Gastroesophageal sphincter (tissue), 4 donors: ENCODE measurements around the gene ANKRD34A. TPM values are rescaled to one million over a fixed set of nuclear protein-coding genes. Genes with fewer than 3 reads are reported as not detected.

Experiments
- ATAC-seq: fragments of 150-250 bp; one replicate; pipeline ENCODE4 v1.9.1; 2016; ENCODE audit warnings: mild to moderate bottlenecking, moderate library complexity
- H3K27ac ChIP-seq, 4 donors: fragments of 200-600 bp; sonication (generic) in 3 of 4; 1 replicate in 3 of 4; 2 replicates in 1 of 4; pipeline ENCODE4 v1.5.1; 2016 to 2019
- H3K27me3 ChIP-seq: fragments of 200-600 bp; sonication (generic); one replicate; pipeline ENCODE4 v1.5.1; 2019
- H3K36me3 ChIP-seq, 2 donors: fragments of 200-600 bp; sonication (generic); one replicate each; pipeline ENCODE4 v1.5.1; 2019; ENCODE audit warnings: control low read depth in 1 of 2
- H3K4me1 ChIP-seq, 3 donors: fragments of 200-600 bp; sonication (generic); 1 replicate in 2 of 3; 2 replicates in 1 of 3; pipeline ENCODE4 v1.5.1; 2016 to 2019; ENCODE audit warnings: control low read depth in 2 of 3
- H3K4me3 ChIP-seq, 2 donors: fragments of 200-600 bp; sonication (generic); one replicate each; pipeline ENCODE4 v1.5.1; 2019; ENCODE audit warnings: mild to moderate bottlenecking in 1 of 2, moderate library complexity in 1 of 2
- H3K9me3 ChIP-seq, 3 donors: fragments of 200-600 bp; sonication (generic); one replicate each; pipeline ENCODE4 v1.5.1; 2017 to 2019; ENCODE audit warnings: control low read depth in 2 of 3
- EP300 ChIP-seq: sonication (generic); formaldehyde crosslinking; IDR thresholded peaks from one replicate; pipeline ENCODE4 v1.6.1; 2017; ENCODE audit warnings: antibody characterized with exemption, mild to moderate bottlenecking
- POLR2A ChIP-seq, 2 donors: fragments of 450-650 bp; IDR thresholded peaks; one replicate each; pipeline ENCODE4 v1.6.1; 2017; ENCODE audit warnings: antibody characterized with exemption in 2 of 2, mild to moderate bottlenecking in 2 of 2, moderate library complexity in 1 of 2
- POLR2AphosphoS5 ChIP-seq: sonication (generic); formaldehyde crosslinking; IDR thresholded peaks from one replicate; pipeline ENCODE4 v1.6.1; 2017; ENCODE audit warnings: antibody characterized with exemption
- WGBS, 2 donors: methylation state at CpG; one replicate each; pipeline ENCODE4 v1.1.5; 2018; ENCODE audit warnings: low coverage in 1 of 2; 5-methylcytosine and 5-hydroxymethylcytosine counted together
- total RNA-seq, 4 donors: library from RNA; depleted of rRNA; stranded (reverse); fragments of >200 nt; gene quantifications; one replicate each; pipeline ENCODE4 v1.1.0, GENCODE V29; 2016
- TF ChIP-seq, protein P1 (sequence below), 4 experiments: fragments of 200-600 bp in 2 of 4; fragments of 450-650 bp in 2 of 4; sonication (generic) in 1 of 4; IDR thresholded peaks; one replicate each; pipeline ENCODE4 v1.5.1; 2017 to 2019; ENCODE audit warnings: antibody characterized with exemption in 4 of 4, mild to moderate bottlenecking in 2 of 4, moderate library complexity in 2 of 4

The ANKRD34A gene
- total RNA-seq, 4 donors from 2014 or later, result 0.62 to 1.9 (median 0.67) TPM; not detected in 1

DNA sequence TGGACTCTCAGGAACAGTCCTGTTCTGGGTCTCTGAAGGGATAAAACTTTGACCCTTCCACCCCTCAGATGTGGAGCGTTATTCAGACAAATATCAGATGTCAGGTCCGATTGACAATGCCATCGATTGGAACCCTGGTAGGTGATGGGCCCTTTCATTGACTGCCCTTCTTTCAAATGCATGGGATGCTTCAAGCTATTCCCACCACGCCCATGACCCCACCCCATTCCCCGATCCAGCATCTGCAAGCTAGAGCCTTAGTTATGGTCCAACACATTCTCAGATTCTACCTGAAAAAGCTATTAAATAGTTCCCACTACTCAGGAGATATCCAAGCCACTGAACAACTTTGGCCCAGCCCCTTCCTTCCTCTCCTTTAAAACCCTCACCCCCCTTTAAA, 12.6 kb upstream of the ANKRD34A start:
- Histone ChIP-seq H3K4me3 (no peak overlapping the region), H3K27me3 (no peaks in the 10 kb centered on the region), H3K9me3 (no peaks in the 10 kb centered on the region), H3K4me1 (peaks cover 29 to 49% (median 40%) of the 10 kb centered on the region in 3 donors), H3K36me3 (peaks cover 0 to 17% of the 10 kb centered on the region in 2 donors), H3K27ac (peak overlapping the region; percentile 93 to 99 (median 95))
- 66 to 90% methylated on average over 2 to 5 of the region's 5 CpGs for WGBS, 2 donors
- TF ChIP-seq, protein P1, sequence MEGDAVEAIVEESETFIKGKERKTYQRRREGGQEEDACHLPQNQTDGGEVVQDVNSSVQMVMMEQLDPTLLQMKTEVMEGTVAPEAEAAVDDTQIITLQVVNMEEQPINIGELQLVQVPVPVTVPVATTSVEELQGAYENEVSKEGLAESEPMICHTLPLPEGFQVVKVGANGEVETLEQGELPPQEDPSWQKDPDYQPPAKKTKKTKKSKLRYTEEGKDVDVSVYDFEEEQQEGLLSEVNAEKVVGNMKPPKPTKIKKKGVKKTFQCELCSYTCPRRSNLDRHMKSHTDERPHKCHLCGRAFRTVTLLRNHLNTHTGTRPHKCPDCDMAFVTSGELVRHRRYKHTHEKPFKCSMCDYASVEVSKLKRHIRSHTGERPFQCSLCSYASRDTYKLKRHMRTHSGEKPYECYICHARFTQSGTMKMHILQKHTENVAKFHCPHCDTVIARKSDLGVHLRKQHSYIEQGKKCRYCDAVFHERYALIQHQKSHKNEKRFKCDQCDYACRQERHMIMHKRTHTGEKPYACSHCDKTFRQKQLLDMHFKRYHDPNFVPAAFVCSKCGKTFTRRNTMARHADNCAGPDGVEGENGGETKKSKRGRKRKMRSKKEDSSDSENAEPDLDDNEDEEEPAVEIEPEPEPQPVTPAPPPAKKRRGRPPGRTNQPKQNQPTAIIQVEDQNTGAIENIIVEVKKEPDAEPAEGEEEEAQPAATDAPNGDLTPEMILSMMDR (IDR thresholded peaks at IDR 0.05), result no peak
- TF ChIP-seq POLR2AphosphoS5 (no peak), EP300 (no peak), POLR2A (IDR thresholded peaks at IDR 0.05) (no peak)
- no peak for ATAC-seq

DNA sequence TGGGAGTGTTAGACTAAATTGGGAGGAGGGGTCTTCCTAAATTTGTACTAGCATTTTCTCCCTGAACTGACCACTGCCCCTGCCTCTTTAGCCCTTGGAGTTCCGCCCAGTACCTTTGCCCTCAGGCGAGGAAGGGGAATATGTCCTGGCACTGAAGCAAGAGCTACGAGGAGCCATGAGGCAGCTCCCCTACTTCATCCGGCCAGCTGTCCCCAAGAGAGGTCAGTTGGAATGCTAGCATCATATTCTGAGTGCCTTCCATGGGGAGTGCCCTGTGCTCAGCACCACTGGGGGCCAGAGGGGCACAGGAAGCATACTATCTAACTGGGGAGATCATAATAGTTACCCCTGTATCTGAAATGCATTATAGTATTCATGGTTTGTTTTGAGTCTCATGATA, 10.8 kb upstream of the ANKRD34A start:
- WGBS, 2 donors, result 71 to 83% methylated on average over 2 to 4 of the region's 4 CpGs
- Histone ChIP-seq H3K36me3 (peaks cover 0 to 17% of the 10 kb centered on the region in 2 donors), H3K4me1 (peaks cover 20 to 31% (median 22%) of the 10 kb centered on the region in 3 donors), H3K9me3 (no peaks in the 10 kb centered on the region), H3K4me3 (no peak overlapping the region), H3K27ac (no peak overlapping the region), H3K27me3 (no peaks in the 10 kb centered on the region)
- ATAC-seq, result no peak
- TF ChIP-seq POLR2A (IDR thresholded peaks at IDR 0.05) (no peak), EP300 (no peak), POLR2AphosphoS5 (no peak)
- TF ChIP-seq, protein P1 (IDR thresholded peaks at IDR 0.05), result no peak

DNA sequence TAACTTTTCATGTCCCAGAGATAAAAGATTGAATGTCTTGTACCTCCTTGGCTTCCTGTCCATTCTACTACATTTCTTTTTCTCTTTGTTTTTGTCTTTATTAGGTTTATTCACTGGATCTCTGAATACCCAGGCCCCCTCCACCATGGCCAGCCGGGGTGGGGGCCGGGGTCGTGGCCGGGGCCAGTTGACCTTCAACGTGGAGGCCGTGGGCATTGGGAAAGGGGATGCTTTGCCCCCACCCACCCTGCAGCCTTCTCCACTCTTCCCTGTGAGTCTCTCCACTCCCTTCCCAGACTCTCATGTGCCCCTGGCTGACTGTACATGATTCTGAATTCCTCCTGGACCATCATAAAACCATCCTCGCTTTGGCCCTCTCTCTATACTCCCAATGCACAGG, 10.3 kb upstream of the ANKRD34A start:
- Histone ChIP-seq H3K27ac (no peak overlapping the region), H3K9me3 (no peaks in the 10 kb centered on the region), H3K36me3 (peaks cover 0 to 17% of the 10 kb centered on the region in 2 donors), H3K27me3 (no peaks in the 10 kb centered on the region), H3K4me1 (peaks cover 17 to 26% (median 19%) of the 10 kb centered on the region in 3 donors), H3K4me3 (no peak overlapping the region)
- WGBS, 2 donors, result 66 to 100% methylated on average over 1 to 7 of the region's 7 CpGs
- no peak for ATAC-seq
- TF ChIP-seq, protein P1 (IDR thresholded peaks at IDR 0.05), result no peak
- no peak for TF ChIP-seq POLR2AphosphoS5
- no peak for TF ChIP-seq POLR2A (IDR thresholded peaks at IDR 0.05)
- TF ChIP-seq EP300, result no peak

DNA sequence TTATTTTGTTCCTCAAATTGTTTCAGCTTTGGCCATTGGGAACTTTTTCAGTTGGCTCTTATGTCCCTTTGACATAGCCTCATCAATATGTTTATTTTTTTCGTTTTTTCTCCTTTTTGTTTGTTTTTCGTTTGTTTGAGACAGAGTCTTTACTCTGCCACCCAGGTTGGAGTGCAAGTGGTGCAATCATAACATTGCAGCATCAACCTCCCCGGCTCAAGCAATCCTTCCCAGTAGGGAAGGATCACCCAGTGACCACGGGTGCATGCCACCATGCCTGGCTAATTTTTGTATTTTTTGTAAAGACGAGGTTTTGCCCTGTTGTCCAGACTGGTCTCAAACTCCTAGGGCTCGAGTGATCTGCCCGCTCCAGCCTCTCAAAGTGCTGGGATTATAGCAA, 8.2 kb upstream of the ANKRD34A start:
- Histone ChIP-seq H3K27me3 (no peaks in the 10 kb centered on the region), H3K4me1 (peaks cover 0 to 7% (median 4%) of the 10 kb centered on the region in 3 donors), H3K36me3 (peaks cover 0 to 17% of the 10 kb centered on the region in 2 donors), H3K4me3 (no peak overlapping the region), H3K9me3 (peaks cover 0 to under 1% (median 0%) of the 10 kb centered on the region in 3 donors), H3K27ac (no peak overlapping the region)
- TF ChIP-seq POLR2AphosphoS5 (no peak), EP300 (no peak)
- TF ChIP-seq, protein P1 (IDR thresholded peaks at IDR 0.05), result no peak
- ATAC-seq, result no peak
- WGBS, 2 donors, result 81 to 83% methylated on average over 1 to 6 of the region's 7 CpGs

DNA sequence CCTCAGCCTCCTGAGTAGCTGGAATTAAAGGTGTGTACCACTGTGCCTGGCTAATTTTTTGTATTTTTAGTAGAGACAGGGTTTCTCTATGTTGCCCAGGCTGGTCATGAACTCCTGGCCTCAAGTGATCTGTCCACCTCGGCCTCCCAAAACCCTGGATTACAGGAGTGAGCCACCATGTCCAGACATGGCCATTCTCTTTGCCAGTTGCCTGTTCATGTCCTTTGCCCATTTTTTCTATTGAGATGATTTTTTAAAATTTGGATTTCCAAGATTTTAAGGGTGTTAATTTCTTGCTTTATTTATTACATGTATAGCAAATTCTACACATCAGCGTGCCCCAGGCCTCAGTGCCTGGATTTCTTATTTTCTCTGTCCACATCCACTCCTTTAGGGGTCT, 2.9 kb upstream of the ANKRD34A start:
- no peaks in the 10 kb centered on the region for H3K27me3 ChIP-seq
- H3K4me3 ChIP-seq, result no peak overlapping the region
- peaks cover 7 to 36% (median 14%) of the 10 kb centered on the region in 3 donors for H3K4me1 ChIP-seq
- 88 to 100% methylated on average over 2 of the region's 2 CpGs for WGBS, 2 donors
- ATAC-seq, result no peak
- H3K36me3 ChIP-seq, result peaks cover 0 to 6% of the 10 kb centered on the region in 2 donors
- H3K9me3 ChIP-seq, result peaks cover 0 to 7% (median 0%) of the 10 kb centered on the region in 3 donors
- TF ChIP-seq EP300 (no peak), POLR2AphosphoS5 (no peak), POLR2A (IDR thresholded peaks at IDR 0.05) (no peak)
- TF ChIP-seq, protein P1 (IDR thresholded peaks at IDR 0.05), result no peak
- no peak overlapping the region for H3K27ac ChIP-seq
